Epidermal melanocyte (primary cell): ENCODE data around the gene RCOR1.

Experiments used
- DNase-seq: peaks from one replicate; pipeline ENCODE4 v3.0.0; 2011; ENCODE audit warnings: low spot score; ENCODE audit not compliant: insufficient read length

Gene RCOR1

GRCh38 chr14:102717276-102717675, 124.8 kb downstream of the RCOR1 start:
- no peak for DNase-seq

- no peak for DNase-seq
These were observed 130.2 kb downstream of the RCOR1 start for GRCh38 chr14:102722646-102723045.

- no peak for DNase-seq
These were observed 131.2 kb downstream of the RCOR1 start for GRCh38 chr14:102723650-102724049.

DNA sequence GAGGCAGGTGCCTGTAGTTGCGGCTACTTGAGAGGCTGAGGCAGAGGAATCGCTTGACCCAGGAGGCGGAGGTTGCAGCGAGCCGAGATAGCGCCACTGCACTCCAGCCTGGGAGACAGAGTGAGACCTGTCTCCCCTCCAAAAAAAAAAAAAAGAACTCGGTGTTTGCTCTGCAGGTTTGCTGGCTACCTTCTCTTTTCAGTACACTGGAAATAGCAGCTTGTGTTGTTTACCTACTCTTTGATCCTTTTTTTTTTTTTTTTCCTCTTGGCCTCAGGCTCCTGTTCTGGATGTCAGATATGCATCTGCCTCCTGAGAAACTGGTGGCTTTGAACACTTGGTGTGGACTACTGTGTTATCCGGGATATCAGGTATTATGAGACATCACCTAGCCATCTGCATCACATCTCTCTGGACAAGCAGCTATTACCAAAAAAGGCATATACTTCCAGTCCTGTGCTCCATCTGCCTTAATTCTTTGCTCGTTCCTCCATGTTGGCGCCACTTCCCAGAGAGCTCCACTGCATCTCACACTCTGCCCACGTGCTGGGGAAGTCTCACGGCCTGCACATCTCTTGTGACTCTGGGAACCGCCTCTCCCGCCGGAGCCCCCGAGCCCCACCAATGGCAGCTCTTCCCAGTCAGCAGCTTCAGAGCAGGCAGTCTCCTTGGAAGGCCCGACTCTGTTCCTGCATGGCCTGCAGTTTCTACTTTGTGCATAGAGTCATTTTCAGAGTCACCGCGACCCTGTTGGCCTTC, 133.9 kb downstream of the RCOR1 start:
- DNase-seq: no peak

GRCh38 chr14:102727336-102728095, 135.1 kb downstream of the RCOR1 start:
- DNase-seq: no peak

- DNase-seq: no peak
These were observed 136.1 kb downstream of the RCOR1 start for GRCh38 chr14:102728501-102728900.

- DNase-seq: no peak
These were observed 136.8 kb downstream of the RCOR1 start for GRCh38 chr14:102729268-102729667.

GRCh38 chr14:102729825-102730224, 137.4 kb downstream of the RCOR1 start:
- no peak for DNase-seq

GRCh38 chr14:102731101-102731870, 138.8 kb downstream of the RCOR1 start:
- DNase-seq: no peak

- DNase-seq: no peak
These were observed 139.7 kb downstream of the RCOR1 start for GRCh38 chr14:102731871-102732800.

DNA sequence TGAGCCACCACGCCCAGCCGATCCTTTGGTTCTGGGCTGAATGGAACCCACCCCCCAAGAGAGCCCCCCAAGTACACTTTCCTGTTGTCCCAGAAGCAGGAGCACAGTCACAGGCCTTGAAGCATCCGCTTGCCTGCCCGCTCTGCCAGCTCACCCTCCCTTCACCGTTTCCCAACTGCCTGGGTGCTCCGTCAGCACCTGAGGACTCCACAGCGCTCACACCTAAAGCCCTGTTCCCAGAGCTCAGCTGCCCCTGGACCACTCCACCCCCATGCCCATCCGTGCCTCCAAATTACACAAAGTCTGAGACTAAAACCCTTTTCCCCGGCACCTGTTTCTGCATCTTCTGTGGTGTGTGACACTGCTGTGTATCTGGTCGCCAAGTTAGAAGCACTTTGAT, 140.5 kb downstream of the RCOR1 start:
- no peak for DNase-seq

- DNase-seq: no peak
These were observed 140.9 kb downstream of the RCOR1 start for GRCh38 chr14:102733326-102733725.

DNA sequence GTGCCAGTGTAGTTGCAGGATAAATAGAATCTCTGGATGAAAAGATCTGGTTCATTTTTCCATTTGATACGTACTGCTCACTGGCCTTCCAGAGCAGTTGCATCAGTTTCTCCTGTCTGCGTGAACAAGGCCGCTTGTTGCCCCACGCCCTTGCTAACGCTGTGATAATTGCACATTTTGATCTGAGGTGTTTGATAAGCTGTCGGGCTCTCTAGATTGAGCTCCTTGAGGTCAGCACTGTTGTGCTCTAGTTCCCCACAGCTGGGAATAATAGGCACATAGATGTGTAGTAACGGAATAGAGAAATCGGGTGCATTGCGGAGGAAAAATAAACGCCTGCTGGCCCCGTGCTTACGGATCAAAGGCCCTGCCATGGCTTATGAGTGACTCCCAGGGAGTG, 142.0 kb downstream of the RCOR1 start:
- no peak for DNase-seq

GRCh38 chr14:102736956-102737355, 144.5 kb downstream of the RCOR1 start:
- no peak for DNase-seq

DNA sequence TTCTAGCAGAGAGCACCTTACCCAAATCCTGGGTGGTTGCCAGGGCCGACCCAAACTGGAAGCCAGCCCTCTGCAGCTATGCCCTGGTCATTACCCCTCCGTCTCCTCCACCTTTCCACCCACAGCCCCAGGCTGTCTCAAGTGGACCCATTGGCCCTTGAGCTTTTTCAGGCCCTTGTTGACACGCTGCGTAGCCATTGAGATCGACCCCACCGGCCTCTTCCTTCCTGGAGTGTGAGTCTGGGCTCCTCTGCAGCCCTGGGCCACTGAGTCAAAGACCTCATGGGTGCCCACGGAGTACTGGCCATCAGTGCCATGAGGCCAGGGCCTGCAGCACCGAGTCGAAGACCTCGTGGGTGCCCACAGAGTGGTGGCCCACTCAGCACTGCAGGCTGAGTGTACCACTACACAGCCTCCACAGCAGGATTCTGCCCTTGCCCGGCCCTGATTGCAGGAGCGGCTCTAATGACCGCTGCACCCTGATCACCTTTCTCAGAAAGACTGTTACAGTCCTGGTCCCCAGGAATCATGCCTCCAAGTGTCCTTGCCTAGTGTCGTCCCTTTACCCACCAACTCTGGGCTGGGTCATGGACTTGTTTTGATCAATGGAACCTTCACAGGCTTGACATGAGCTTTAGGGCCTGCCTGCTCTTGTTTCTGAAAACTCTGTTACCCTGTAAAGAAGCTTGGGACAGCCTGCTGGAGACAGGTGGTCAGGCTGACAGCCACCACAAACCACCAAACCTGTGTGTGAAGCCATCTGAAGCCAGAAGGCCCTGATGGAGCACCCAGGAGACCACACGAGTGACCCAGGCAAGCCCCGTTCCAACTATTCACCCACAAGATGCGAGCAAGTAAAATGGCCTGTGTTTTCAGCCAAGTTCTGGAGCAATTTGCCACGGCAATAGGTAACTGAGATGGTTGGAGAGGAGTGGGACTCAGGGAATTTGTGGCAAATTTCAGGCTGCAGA, 145.2 kb downstream of the RCOR1 start:
- no peak for DNase-seq

- no peak for DNase-seq
These were observed 146.1 kb downstream of the RCOR1 start for GRCh38 chr14:102738373-102739189.

DNA sequence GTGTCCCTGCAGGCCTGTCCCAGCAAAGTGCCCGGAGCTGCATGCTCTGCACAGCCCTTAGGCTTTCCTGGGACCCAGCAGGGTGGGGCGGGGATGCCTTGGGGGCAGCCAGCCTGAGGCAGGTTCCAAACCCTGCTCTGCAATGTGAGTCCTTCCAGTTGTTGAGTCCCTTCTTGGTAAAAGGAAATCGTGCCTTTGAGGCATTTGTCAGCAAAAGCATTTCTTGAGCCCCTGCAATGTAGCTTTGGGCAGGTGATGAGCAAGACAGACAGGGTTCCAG, 146.7 kb downstream of the RCOR1 start:
- no peak for DNase-seq

- no peak for DNase-seq
These were observed 154.4 kb downstream of the RCOR1 start for GRCh38 chr14:102746634-102747438.
